CD4-positive, alpha-beta T cell treated with Interleukin-6 at 100 ng/mL for 8 hours (primary cell): ENCODE measurements around the gene KDM2A.

Experiments used
- DNase-seq: peaks from one replicate; pipeline ENCODE4 v3.0.0-alpha.2; 2020; ENCODE audit warnings: mixed read lengths, low spot score

KDM2A gene

GRCh38 chr11:67261946-67262681 lies 143.1 kb downstream of the KDM2A start:
- DNase-seq, result no peak

DNA sequence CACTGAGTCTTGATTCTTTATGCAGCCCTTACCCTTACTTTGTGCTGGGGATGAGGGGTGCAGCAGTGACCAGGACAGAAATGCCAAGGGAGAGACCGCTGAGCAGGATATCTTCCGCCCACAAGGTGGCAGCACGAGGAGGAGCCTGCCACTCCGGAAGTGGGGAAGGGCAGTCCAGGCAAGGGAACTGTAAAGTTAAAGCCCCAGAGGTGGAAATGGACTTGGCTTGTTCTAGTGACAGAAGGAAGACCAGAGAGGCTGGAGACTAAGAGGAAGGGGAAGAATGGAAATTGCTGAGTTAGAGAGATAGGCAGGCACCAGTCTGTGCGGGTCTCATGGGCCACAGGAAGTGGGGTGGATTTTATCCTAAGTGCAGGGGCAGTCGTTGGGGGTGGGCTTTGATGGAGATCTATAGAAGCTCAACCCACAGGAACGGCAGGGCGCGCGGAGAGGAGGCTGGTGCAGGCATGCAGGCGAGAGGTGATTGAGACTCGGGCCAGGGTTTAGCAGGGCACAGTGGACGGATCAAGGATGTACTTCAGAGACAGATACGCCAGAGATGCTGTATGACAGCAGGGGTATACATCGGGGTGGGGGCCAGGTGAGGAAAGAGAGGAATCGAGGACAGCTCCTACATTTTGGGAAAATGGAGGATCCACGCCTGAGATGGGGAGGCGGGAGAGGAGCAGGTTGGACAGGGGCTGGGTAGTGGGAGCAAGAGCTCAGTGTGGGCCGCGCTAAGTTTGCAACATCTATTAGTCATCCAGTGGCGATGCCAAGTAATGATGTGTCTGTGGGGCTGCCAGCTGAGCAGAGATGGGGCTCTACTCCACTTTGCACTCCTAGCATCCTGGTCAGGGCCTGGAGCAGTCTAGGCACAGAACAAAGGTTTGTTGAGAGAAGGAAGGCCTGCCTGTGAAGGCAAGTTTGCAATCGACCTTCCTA lies 143.9 kb downstream of the KDM2A start:
- peak; percentile 77 for DNase-seq

DNA sequence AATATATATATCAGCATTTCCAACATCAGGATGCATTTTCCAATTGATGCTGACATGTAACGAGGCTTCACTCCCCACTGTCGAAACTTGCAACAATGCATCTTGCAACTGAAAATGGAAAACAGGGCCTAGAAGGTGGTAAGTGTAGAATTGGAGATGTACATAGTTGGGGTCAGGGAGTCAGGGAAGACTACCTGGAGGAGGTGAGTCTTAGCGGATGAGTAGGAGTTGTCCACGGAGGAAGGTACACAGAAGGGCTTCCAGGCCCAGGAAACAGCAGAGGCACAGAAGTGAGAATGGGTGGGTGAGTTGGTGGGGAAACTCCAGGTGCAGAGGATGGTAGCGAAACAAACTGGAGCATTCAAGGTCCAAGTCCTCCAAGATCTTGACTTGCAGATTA lies 145.2 kb downstream of the KDM2A start:
- DNase-seq, result no peak

GRCh38 chr11:67264877-67265632 lies 146.0 kb downstream of the KDM2A start:
- no peak for DNase-seq

GRCh38 chr11:67265633-67266448 lies 146.8 kb downstream of the KDM2A start:
- peak; percentile 73 for DNase-seq

DNA sequence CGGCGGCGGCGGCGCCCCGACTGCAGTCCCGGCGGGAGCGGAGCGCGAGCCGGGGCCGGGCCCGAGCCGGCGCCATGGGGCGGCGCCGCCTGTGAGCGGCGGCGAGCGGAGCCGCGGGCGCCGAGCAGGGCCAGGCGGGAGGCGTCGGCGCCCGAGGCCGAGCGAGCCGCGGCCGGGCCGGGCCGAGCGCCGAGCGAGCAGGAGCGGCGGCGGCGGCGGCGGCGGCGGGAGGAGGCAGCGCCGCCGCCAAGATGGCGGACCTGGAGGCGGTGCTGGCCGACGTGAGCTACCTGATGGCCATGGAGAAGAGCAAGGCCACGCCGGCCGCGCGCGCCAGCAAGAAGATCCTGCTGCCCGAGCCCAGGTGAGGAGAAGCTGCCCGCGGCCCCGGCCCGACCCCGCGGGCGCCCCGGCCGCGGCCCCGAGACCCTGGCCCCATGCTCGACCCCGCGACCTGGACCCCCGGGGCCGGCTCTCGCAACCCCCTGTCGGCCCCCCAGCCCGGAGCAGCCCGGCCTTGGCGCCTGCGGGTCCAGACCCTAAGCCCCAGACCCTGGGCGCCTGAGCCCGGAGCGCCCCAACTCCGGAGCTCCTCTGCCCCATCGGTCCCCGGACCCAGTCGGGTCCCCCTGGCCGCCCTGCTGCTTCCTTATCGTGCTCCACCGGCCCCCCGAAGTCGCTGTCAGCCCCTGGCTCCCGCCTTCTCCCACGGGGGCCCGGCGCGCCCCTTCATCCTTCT lies 147.6 kb downstream of the KDM2A start, which contains the start of gene GRK2:
Gene GRK2 (plus strand): TSS at position 25 of the 739 bp plus-strand sequence. CDS start 227 bp downstream, at position 252.
- no peak for DNase-seq

- DNase-seq, result peak; percentile 29
Measured at GRCh38 chr11:67267188-67268080, 148.4 kb downstream of the KDM2A start.

- peak; percentile 65 for DNase-seq
Measured at GRCh38 chr11:67268081-67268961, 149.3 kb downstream of the KDM2A start.

DNA sequence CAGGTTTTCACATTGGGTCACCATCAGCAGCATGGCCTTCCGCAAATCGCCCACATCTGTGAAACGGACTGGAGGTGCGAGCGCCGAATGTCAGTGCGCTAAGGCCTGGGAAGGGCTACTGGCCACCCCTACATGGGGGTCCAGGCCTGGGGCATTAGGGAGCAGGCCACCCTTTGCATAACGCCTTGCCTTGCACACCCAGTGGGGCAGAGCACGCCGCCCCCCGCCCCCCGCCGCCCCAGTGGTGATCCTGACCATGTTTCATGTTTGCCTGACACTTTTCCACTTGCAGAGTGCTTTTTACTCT lies 149.9 kb downstream of the KDM2A start:
- DNase-seq, result no peak

GRCh38 chr11:67269401-67270255 lies 150.6 kb downstream of the KDM2A start:
- no peak for DNase-seq

DNA sequence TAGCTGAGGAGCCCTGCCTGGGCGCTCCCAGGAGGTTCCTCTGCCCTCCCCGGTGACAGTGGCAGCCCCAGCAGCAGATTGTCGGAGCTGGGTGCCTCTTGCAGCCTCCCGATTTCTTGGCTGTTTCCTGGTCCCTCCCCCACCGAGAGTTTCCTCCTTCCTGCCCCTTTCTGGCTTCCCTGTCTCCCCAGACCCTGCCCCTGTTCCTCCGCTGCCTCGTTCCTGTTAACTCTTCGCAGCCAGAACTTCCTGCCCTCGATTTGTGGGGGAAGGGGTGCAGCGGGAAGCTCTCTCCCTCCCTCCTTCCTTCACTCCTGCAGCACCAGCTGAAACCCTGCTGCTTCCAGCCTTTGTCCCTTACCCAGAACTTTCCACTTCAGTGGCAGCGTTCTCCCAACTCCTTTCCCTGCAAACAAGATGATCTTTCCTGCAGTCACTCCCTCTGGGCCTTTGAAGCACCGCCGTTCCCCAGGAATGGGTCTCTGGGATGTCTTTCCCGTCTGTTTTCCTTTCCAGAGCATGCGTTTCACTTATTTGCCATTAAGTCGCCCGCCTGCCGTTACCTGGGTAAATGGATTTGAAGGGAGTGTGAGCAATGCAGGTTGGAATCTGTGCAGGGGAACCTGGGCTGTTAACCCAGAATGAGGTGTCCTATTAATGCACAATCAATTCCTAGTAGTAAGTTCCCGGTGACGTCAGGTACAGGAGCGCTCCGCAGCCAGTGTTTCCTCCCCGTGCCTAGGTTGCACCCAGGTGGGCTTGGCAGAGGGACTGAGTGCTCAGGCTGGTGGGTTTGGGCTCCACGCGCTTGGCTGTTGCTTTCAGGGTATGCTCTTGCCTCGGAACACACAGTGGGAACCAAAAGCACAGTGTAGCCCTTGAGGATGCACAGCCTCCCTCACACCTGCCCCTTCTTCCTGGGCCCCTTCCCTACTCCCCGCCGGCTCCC lies 151.5 kb downstream of the KDM2A start:
- peak; percentile 27 for DNase-seq

DNA sequence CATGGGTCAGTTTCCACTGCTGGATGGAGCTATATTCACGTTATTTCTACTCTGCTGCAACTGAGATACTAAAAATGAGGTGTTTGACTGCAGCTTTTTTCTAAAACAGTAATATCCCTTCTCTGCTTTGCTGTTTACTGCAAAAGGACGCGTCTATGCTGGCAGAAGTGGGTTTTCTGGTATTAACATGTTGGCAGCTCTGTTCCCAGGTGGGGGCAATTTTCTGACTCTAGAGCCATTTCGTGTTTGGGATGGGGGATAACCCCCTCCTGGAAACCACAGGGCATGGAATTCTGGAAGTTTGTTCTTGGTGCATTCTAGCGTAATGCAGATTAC lies 152.1 kb downstream of the KDM2A start:
- no peak for DNase-seq

DNA sequence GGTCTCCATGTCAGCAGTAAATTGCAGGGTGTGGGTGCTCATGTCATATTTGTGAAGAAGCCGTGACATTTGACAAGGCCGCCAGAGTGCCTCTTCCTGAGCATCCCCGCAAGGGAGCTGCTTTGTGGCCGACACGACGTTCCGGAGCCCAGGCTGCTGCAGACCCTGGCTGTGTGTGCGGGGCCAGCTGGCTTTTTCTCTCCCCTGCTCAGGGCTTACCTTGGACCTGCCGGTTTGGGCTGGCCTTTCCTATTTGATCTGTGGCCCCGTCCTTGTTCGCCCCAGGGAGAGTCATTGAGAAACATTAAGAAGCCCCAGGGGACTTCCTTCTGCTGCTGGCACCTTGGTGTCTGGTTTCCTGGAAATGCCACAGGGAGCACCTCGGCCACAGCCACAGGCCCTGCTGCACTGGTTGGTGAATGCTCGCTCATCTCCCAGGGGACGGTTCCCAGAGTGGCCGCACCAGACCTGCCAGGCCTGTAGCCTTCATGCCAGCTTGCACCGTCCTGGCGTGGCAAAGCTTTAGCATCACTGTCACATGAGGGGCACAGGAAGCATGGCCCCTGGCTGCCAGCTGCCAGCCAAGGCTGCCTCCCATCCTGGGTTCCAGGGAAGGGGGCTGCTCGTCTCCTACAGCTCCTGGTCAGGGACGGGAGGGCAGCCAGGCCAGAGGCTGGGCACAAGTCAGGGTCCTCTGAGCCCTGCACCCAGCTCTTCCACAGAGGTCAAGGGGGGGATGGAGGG lies 152.7 kb downstream of the KDM2A start:
- peak; percentile 47 for DNase-seq

DNA sequence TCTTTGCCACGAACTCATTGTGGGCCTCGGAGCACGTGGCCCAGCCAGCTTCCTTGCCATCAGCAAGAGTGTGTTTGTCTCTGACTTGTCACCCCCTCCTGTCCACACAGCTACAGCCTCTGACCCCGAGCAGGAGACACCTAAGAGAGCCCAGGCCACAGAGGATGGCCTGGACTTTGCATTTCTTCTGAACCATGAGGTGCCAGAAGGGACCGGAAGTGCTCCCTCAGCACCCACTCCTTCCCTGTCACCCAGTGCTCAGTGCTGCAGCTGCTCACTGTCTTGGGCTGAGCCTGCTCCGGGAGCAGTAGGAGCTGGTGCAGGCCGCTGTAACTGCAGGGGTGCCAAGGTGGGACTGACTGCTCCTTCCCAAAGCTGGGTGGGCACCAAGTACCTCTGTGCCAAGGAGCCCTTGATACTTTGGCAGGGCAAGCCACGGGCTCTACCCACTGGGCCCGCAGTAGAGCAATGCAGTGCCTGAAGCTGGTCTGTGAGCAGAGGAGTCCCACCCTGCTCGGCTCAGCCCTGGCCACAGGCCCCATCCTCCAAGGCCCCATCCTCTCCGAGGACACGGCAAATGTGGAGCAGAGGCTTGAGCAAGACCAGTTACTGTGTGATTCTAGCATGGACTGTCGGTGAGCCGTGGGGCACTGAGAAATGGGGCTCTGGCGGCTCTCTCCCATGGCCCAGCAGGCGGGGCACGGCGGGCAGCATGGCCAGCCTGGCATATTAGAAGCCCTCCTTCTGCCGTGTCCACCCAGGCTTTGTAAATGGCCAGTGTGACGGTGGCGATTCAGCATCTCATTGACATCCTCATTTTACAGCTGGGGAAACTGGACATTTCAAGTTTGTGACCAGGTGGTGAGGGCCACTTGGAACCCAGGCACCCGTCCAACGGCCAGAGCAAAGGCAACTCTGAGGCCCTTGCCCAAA lies 153.5 kb downstream of the KDM2A start:
- peak; percentile 27 for DNase-seq
